HuH-7.5 (cell line): ENCODE data around the gene TMEM266.

ENCODE experiments used
- DNase-seq: peaks from one replicate; pipeline ENCODE4 v3.0.0; 2011; ENCODE audit warnings: low spot score

TMEM266 gene

GRCh38 chr15:76127880-76128279 is 68.1 kb downstream of the TMEM266 start:
- DNase-seq, result no peak

GRCh38 chr15:76134537-76134936 is 74.8 kb downstream of the TMEM266 start:
- DNase-seq, result no peak

- DNase-seq, result no peak
Observed at GRCh38 chr15:76135516-76135915, 75.7 kb downstream of the TMEM266 start.

GRCh38 chr15:76138436-76138835 is 78.7 kb downstream of the TMEM266 start:
- no peak for DNase-seq

GRCh38 chr15:76139368-76140073 is 79.7 kb downstream of the TMEM266 start:
- DNase-seq, result peak; percentile 83

- no peak for DNase-seq
Observed at GRCh38 chr15:76140074-76140464, 80.3 kb downstream of the TMEM266 start.

- DNase-seq, result no peak
Observed at GRCh38 chr15:76146812-76147211, 87.0 kb downstream of the TMEM266 start.

- peak; percentile 93 for DNase-seq
Observed at GRCh38 chr15:76147906-76148570, 88.3 kb downstream of the TMEM266 start.

- no peak for DNase-seq
Observed at GRCh38 chr15:76149291-76149915, 89.6 kb downstream of the TMEM266 start.

GRCh38 chr15:76150513-76150912 is 90.7 kb downstream of the TMEM266 start:
- no peak for DNase-seq

GRCh38 chr15:76150971-76151598 is 91.3 kb downstream of the TMEM266 start:
- DNase-seq, result peak; percentile 87

GRCh38 chr15:76151599-76151974 is 91.8 kb downstream of the TMEM266 start:
- DNase-seq, result no peak

- no peak for DNase-seq
Observed at GRCh38 chr15:76152197-76152596, 92.4 kb downstream of the TMEM266 start.

- DNase-seq, result no peak
Observed at GRCh38 chr15:76153241-76154197, 93.7 kb downstream of the TMEM266 start.

GRCh38 chr15:76155731-76156130 is 95.9 kb downstream of the TMEM266 start:
- DNase-seq, result no peak

- DNase-seq, result no peak
Observed at GRCh38 chr15:76158226-76158625, 98.4 kb downstream of the TMEM266 start.

GRCh38 chr15:76158815-76159214 is 99.0 kb downstream of the TMEM266 start:
- no peak for DNase-seq

- no peak for DNase-seq
Observed at GRCh38 chr15:76159282-76159681, 99.5 kb downstream of the TMEM266 start.

- no peak for DNase-seq
Observed at GRCh38 chr15:76160426-76161152, 100.8 kb downstream of the TMEM266 start.

GRCh38 chr15:76161153-76162035 is 101.6 kb downstream of the TMEM266 start:
- DNase-seq, result no peak
